GM15510 (cell line): ENCODE data around the gene CCDC137.

Experiments used
- POLR2A ChIP-seq: IDR thresholded peaks from 3 replicates; pipeline ENCODE4 v1.6.1; 2011; ENCODE audit warnings: borderline replicate concordance; ENCODE audit not compliant: insufficient read length; ENCODE audit errors: extremely low read depth

CCDC137 gene

GRCh38 chr17:81701288-81702071 is 34.9 kb downstream of the CCDC137 start:
- TF ChIP-seq POLR2A = no peak

- TF ChIP-seq POLR2A = peak; percentile 95
These were observed 36.6 kb downstream of the CCDC137 start, which contains the start of gene MRPL12 for GRCh38 chr17:81702934-81703746. MRPL12 (plus strand) TSS chr17:81703367; CDS start chr17:81703502, 135 bp downstream.

DNA sequence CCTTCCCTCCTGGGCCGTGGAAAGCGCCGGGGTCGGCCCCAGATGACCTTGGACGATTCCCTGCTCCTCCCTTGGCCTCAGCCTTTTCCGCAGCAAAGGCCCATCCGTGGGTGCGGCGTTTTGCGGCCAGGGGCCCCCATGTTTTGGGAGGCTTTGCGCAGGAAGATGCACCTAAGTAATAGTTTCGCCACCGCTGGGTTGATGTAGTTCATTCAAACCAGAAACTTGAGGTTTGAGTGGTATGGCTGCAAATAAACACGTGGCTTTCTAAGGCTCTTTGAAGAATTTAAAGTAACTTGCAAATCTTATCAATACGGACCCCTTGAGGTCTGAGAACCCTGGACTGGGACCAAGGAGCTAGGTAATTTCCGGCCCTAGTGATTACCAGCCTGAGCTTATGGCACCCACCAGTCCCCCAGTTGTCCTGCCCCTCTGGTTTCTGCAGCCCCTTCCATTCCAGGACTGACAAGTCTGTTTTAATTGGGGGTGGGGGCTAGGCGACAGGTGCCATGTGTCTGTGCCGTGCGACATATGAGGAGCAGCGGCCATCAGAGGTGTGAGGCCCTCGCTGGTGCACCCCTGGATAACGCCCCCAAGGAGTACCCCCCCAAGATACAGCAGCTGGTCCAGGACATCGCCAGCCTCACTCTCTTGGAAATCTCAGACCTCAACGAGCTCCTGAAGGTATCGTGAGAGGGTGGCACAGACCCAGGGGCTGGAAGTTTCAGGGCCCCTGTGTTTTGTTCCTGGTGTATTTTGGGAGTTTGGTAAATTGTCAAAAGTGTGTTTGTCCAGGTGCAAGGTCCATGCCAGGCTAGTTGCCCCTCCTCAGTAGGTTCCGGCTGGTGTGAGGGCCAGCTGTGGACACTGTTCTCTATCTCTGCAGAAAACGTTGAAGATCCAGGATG is 37.5 kb downstream of the CCDC137 start:
- no peak for TF ChIP-seq POLR2A

DNA sequence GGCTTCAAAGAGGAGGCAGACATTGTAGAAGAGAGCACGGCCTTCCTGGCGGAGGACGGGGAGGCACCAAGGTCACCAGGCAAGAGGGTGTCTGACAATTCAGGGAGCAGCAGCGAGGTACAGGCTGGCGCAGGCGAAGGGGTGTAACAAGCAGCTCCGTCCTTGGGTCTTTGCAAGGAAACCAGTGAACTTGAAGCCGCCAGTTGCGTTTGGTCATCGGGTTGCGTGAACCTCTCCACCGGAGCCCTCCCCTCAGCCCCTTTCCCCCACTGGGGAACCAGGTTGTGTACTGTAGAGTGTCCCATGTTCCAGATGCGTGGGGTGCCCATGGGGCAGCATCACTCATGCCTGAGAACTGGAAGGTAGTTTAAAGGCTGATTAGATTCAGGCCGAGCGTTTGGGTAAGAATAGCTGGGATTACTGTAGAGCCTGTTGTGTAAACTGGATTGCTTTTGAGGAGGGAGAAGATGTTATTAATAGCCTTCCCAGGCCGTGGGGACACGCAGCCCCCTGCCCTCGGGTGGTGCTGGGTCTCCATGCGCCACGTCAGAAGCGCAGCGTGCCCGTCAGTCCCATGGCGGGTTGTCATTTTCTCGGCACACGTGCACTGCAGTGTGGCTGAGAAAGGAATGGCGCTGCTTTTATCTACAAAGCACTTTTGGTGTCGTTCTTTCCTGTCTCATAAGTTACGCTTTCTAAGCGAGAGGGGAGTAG is 39.1 kb downstream of the CCDC137 start:
- no peak for TF ChIP-seq POLR2A

DNA sequence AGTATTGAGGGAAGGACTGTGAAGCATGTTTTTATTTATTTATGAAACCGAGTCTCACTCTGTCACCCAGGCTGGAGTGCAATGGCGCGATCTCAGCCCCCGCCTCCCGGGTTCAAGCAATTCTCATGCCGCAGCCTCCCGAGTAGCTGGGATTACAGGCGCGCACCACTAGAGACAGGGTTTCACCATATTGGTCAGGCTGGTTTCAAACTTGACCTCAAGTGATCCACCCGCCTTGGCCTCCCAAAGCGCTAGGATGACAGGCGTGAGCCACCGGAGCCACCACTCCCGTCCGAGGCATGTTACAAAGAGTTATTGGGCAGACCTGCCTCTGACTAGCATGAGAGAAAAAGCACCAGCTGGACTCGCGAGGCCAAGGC is 39.7 kb downstream of the CCDC137 start:
- TF ChIP-seq POLR2A = no peak

GRCh38 chr17:81706757-81707624 is 40.5 kb downstream of the CCDC137 start:
- TF ChIP-seq POLR2A = no peak

DNA sequence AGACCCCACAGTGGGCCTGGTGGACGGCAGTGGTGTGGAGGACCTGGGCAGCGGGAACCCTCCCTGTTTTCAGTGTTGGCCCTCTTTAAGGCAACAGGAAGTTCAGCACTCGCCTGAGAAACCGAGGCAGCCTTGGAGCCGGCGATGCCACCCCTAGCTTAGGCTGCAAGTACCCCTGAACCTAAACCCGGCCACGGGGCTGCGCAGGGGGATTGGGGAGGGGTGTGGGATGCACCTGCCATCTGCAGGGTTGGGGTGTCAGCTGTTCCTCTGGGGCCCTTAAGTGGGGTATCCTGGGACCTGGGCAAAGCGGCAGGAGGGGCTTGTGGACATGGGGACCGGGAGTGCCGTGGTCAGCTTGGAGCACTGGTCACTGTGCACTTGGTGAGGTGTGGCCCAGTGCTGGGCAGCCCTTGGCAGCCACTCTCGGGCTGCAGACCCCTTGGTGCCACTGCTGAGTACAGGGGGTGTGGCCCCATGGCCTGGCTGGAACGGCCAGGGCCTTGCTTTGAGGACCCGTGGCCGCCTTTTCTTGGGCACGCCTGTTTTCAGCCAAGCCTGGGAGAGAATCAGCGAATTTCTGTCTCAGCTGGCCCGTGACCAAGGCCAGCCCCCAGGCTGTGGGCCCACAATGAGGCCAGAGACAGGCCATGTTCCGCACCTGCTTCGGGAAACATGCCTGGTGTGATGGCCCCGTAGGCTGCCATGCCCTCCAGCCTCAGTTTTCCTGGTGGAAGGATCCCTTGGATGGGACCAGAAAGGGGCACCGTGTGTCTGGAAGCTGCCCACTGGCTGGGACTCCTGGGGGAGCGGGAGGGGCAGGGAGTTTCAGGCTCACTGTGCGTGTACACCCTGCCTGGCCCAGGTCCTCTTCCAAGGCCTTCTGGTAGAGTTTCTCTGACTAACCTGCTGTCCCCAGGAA is 41.4 kb downstream of the CCDC137 start:
- peak; percentile 28 for TF ChIP-seq POLR2A

DNA sequence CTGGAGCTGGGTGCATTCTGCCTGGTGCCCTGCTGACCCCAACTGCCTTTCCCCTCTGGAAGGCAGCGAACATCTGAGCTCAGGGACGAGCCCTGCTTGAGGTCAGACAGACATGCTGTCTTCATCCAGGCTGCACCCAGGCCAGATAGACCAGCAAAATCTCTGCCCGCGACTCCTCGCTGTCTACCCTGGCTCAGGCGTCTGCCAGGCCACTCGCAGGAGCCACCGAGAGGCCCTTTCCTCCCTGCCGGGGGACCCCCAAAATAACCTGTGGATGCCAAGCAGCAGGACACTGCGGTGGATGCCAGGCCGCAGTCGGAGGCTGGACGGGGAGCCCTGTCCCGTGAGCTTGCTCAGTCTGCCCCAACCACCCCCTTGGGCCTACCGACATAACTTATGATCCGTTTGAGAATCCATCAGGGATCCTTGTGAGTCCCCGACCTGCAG is 42.2 kb downstream of the CCDC137 start:
- TF ChIP-seq POLR2A = peak; percentile 4

- TF ChIP-seq POLR2A = peak; percentile 27
These were observed 44.2 kb downstream of the CCDC137 start for GRCh38 chr17:81710514-81711308.

GRCh38 chr17:81711814-81712467 is 45.4 kb downstream of the CCDC137 start, which contains the start of gene SLC25A10:
SLC25A10 (plus strand) TSS chr17:81712284; CDS start chr17:81712427, 143 bp downstream.
- TF ChIP-seq POLR2A = peak; percentile 47
